Coronary artery (tissue), 2 donors: ENCODE measurements around the gene TTC38.
"Not testable (repeated sequence)": the region's sequence is repeated elsewhere in the genome, so short reads cannot be mapped to it uniquely, and the experiment has no call there.

Experiments
- DNase-seq: peaks from one replicate; pipeline ENCODE4 v3.0.0-alpha.2; 2017; ENCODE audit warnings: low spot score
- H3K27ac ChIP-seq, 2 donors: fragments of 200-600 bp; sonication (generic); one replicate each; pipeline ENCODE4 v1.5.1; 2016 to 2019
- H3K4me3 ChIP-seq: fragments of 200-600 bp; sonication (generic); 2 replicates; pipeline ENCODE4 v1.5.1; 2016; ENCODE audit warnings: mild to moderate bottlenecking, moderate library complexity
- CTCF ChIP-seq: fragments of 200-600 bp; sonication (generic); IDR thresholded peaks from one replicate; pipeline ENCODE4 v1.5.1; 2019; ENCODE audit warnings: antibody characterized with exemption

Gene TTC38

GRCh38 chr22:46309526-46310085 lies 41.8 kb downstream of the TTC38 start:
- DNase-seq = no peak
- Histone ChIP-seq H3K27ac (no peak overlapping the region), H3K4me3 (no peak overlapping the region)
- no peak for TF ChIP-seq CTCF

- TF ChIP-seq CTCF = no peak
- H3K27ac ChIP-seq = no peak overlapping the region
- no peak for DNase-seq
- H3K4me3 ChIP-seq = no peak overlapping the region
Measured at GRCh38 chr22:46312056-46312455, 44.2 kb downstream of the TTC38 start.

- DNase-seq, H3K27ac ChIP-seq, H3K4me3 ChIP-seq: not testable (repeated sequence)
Measured at GRCh38 chr22:46312848-46313247, 45.0 kb downstream of the TTC38 start.

GRCh38 chr22:46315976-46316375 lies 48.2 kb downstream of the TTC38 start:
- DNase-seq = no peak
- no peak overlapping the region for H3K4me3 ChIP-seq
- no peak overlapping the region for H3K27ac ChIP-seq
- no peak for TF ChIP-seq CTCF

- no peak for TF ChIP-seq CTCF
- no peak for DNase-seq
- no peak overlapping the region for H3K4me3 ChIP-seq
- H3K27ac ChIP-seq = no peak overlapping the region
Measured at GRCh38 chr22:46317646-46318045, 49.8 kb downstream of the TTC38 start.

GRCh38 chr22:46318576-46318975 lies 50.8 kb downstream of the TTC38 start:
- Histone ChIP-seq H3K4me3 (no peak overlapping the region), H3K27ac (no peak overlapping the region)
- TF ChIP-seq CTCF = no peak
- no peak for DNase-seq

GRCh38 chr22:46319319-46319718 lies 51.5 kb downstream of the TTC38 start:
- Histone ChIP-seq H3K4me3 (no peak overlapping the region), H3K27ac (no peak overlapping the region)
- DNase-seq = no peak
- no peak for TF ChIP-seq CTCF

GRCh38 chr22:46320166-46320710 lies 52.4 kb downstream of the TTC38 start:
- no peak for TF ChIP-seq CTCF
- Histone ChIP-seq H3K27ac (no peak overlapping the region), H3K4me3 (no peak overlapping the region)
- DNase-seq = no peak
